ENCODE data around the gene ZNF497.
A peak's percentile ranks its signal among the peaks of the same experiment; 100 is the strongest.
"Not testable (repeated sequence)": the region's sequence is repeated elsewhere in the genome, so short reads cannot be mapped to it uniquely, and the experiment has no call there.

Gene ZNF497

DNA sequence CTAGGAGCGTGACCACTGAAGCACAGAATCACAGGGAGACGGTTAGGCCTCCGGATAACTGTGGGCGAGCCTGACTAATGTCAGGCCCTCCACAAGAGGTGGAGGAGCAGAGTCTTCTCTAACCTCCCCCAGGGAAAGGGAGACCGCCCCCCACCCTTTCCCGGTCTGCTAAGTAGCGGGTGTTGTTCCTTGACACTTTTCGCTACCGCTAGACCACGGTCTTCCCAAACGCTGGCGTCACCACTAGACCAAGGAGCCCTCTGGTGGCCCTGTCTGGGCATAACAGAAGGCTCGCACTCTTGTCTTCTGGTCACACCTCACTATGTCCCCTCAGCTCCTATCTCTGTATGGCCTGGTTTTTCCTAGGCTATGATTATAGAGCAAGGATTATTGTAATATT, 51.9 kb downstream of the ZNF497 start:
- not testable (repeated sequence) for H2AFZ ChIP-seq (ENCODE audit: low read length); H3F3A ChIP-seq (ENCODE audit: low read depth); H3K9me2 ChIP-seq (replicated peaks; ENCODE audit: low read depth, low read length); H3K27me3 ChIP-seq (ENCODE audit: insufficient read depth, low read length, poor library complexity, severe bottlenecking); H3K4me2 ChIP-seq (ENCODE audit: low read depth, low read length, poor library complexity, severe bottlenecking); H3K9ac ChIP-seq (ENCODE audit: low read depth, low read length, poor library complexity, severe bottlenecking); H3K4me3 ChIP-seq (ENCODE audit: low read length, poor library complexity, severe bottlenecking); H3K9me3 ChIP-seq (ENCODE audit: insufficient read depth, low read depth, low read length)
- H3K4me1 ChIP-seq (ENCODE audit: insufficient read depth, low read length, poor library complexity, severe bottlenecking): peaks cover 34% of the 10 kb centered on the region
- H3K36me3 ChIP-seq (ENCODE audit: insufficient read depth, low read length): peaks cover 53% of the 10 kb centered on the region; the same call in 1 of the 2 replicates
- peaks cover 31% of the 10 kb centered on the region for H4K20me1 ChIP-seq (ENCODE audit: insufficient read depth, low read length, poor library complexity, severe bottlenecking)
- TF ChIP-seq, protein P1, sequence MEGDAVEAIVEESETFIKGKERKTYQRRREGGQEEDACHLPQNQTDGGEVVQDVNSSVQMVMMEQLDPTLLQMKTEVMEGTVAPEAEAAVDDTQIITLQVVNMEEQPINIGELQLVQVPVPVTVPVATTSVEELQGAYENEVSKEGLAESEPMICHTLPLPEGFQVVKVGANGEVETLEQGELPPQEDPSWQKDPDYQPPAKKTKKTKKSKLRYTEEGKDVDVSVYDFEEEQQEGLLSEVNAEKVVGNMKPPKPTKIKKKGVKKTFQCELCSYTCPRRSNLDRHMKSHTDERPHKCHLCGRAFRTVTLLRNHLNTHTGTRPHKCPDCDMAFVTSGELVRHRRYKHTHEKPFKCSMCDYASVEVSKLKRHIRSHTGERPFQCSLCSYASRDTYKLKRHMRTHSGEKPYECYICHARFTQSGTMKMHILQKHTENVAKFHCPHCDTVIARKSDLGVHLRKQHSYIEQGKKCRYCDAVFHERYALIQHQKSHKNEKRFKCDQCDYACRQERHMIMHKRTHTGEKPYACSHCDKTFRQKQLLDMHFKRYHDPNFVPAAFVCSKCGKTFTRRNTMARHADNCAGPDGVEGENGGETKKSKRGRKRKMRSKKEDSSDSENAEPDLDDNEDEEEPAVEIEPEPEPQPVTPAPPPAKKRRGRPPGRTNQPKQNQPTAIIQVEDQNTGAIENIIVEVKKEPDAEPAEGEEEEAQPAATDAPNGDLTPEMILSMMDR (conservative IDR thresholded peaks at IDR 0.05; ENCODE audit: low read length): peak; percentile 40
- peaks cover 48% of the 10 kb centered on the region for H3K79me2 ChIP-seq (ENCODE audit: insufficient read depth, low read length)

DNA sequence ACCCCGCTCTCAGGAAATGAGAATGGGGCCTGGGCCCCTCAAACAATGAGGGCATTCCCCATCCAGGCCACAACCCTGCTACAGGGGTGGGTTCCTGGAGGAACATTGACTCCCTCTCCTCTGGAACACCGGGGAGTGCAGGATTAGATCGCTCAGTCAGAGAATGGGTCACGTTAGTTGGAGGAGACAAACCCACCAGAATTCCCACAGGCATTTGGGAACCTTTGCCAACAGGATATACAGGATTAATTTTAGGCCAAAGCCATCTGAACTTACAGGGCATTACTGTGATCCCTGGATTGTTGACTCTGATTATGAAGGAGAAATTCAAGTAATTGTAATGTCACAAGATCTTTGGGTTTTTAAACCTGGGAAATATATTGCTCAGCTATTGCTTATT, 54.8 kb downstream of the ZNF497 start:
- Histone ChIP-seq H3K4me3 (ENCODE audit: low read length, poor library complexity, severe bottlenecking) (peak overlapping the region; percentile 22), H3K4me1 (ENCODE audit: insufficient read depth, low read length, poor library complexity, severe bottlenecking) (peaks cover 38% of the 10 kb centered on the region), H3K9me2 (replicated peaks; ENCODE audit: low read depth, low read length) (no peaks in the 10 kb centered on the region), H3K9me3 (ENCODE audit: insufficient read depth, low read depth, low read length) (no peaks in the 10 kb centered on the region), H2AFZ (ENCODE audit: low read length) (no peak overlapping the region), H3K79me2 (ENCODE audit: insufficient read depth, low read length) (peaks cover 53% of the 10 kb centered on the region), H3F3A (ENCODE audit: low read depth) (no peaks in the 10 kb centered on the region), H3K4me2 (ENCODE audit: low read depth, low read length, poor library complexity, severe bottlenecking) (peak overlapping the region; percentile 96), H3K27me3 (ENCODE audit: insufficient read depth, low read length, poor library complexity, severe bottlenecking) (no peaks in the 10 kb centered on the region), H3K36me3 (ENCODE audit: insufficient read depth, low read length) (peaks cover 27% of the 10 kb centered on the region; the same call in 1 of the 2 replicates), H3K9ac (ENCODE audit: low read depth, low read length, poor library complexity, severe bottlenecking) (peak overlapping the region; percentile 32), H4K20me1 (ENCODE audit: insufficient read depth, low read length, poor library complexity, severe bottlenecking) (peaks cover 31% of the 10 kb centered on the region)
- TF ChIP-seq, protein P1 (conservative IDR thresholded peaks at IDR 0.05; ENCODE audit: low read length): no peak
- no peak for TF ChIP-seq EZH2phosphoT487 (IDR thresholded peaks at IDR 0.05; ENCODE audit: borderline replicate concordance)

DNA sequence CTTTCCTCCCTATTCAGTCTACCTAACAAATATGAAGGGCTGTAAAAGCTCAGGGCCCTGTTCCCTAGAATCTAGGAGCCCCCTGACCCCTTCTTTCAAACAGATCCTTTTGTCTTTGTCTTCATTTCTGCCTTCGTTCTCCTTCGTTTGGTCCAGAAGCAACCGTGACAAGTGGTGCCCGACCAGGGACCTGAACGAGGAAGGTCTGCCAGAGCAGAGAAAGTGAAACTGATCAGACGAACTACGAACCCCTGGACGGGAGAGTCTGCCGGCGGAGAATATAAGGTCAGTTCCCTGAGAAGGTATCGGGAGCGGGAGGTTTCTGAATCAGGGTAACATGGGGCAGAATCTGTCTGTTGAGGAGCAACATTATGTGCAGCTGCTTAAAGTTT, 56.6 kb downstream of the ZNF497 start:
- Histone ChIP-seq H3K9me2 (replicated peaks; ENCODE audit: low read depth, low read length) (no peaks in the 10 kb centered on the region), H3K27me3 (ENCODE audit: insufficient read depth, low read length, poor library complexity, severe bottlenecking) (no peaks in the 10 kb centered on the region), H4K20me1 (ENCODE audit: insufficient read depth, low read length, poor library complexity, severe bottlenecking) (peaks cover 25% of the 10 kb centered on the region), H3K9me3 (ENCODE audit: insufficient read depth, low read depth, low read length) (no peaks in the 10 kb centered on the region), H3K79me2 (ENCODE audit: insufficient read depth, low read length) (peaks cover 46% of the 10 kb centered on the region), H3F3A (ENCODE audit: low read depth) (no peaks in the 10 kb centered on the region), H3K4me1 (ENCODE audit: insufficient read depth, low read length, poor library complexity, severe bottlenecking) (peaks cover 38% of the 10 kb centered on the region), H3K36me3 (ENCODE audit: insufficient read depth, low read length) (peaks cover 16% of the 10 kb centered on the region; the same call in 1 of the 2 replicates), H3K4me3 (ENCODE audit: low read length, poor library complexity, severe bottlenecking) (peak overlapping the region; percentile 92), H3K9ac (ENCODE audit: low read depth, low read length, poor library complexity, severe bottlenecking) (peak overlapping the region; percentile 89), H3K4me2 (ENCODE audit: low read depth, low read length, poor library complexity, severe bottlenecking) (peak overlapping the region; percentile 96), H2AFZ (ENCODE audit: low read length) (peak overlapping the region; percentile 85; the same call in 1 of the 2 replicates)
- TF ChIP-seq, protein P1 (conservative IDR thresholded peaks at IDR 0.05; ENCODE audit: low read length): no peak
- TF ChIP-seq EZH2phosphoT487 (IDR thresholded peaks at IDR 0.05; ENCODE audit: borderline replicate concordance): no peak
